OCI-LY1 (cell line): ENCODE measurements around the gene LHX6.

Source experiments
- H2AFZ ChIP-seq: fragments of 200-600 bp; sonication (generic), shearing (Covaris generic); 2 replicates; pipeline ENCODE4 v1.6.0; 2014; ENCODE audit warnings: antibody characterized with exemption, mild to moderate bottlenecking, low read length
- H3F3A ChIP-seq: fragments of 200-600 bp; sonication (generic), shearing (Covaris generic); 2 replicates; pipeline ENCODE4 v1.6.0; 2014; ENCODE audit warnings: mild to moderate bottlenecking, antibody characterized with exemption, low read length, moderate library complexity; ENCODE audit not compliant: insufficient read depth
- H3K27ac ChIP-seq: fragments of 200-600 bp; sonication (generic); 2 replicates; pipeline ENCODE4 v1.5.1; 2014; ENCODE audit warnings: low read length, mixed run types, mild to moderate bottlenecking, low read depth; ENCODE audit not compliant: poor library complexity, severe bottlenecking
- H3K27me3 ChIP-seq: fragments of 200-600 bp; sonication (generic); 2 replicates; pipeline ENCODE4 v1.6.0; 2014; ENCODE audit warnings: antibody characterized with exemption, mild to moderate bottlenecking, low read length, moderate library complexity; ENCODE audit not compliant: insufficient read depth
- H3K36me3 ChIP-seq: fragments of 200-600 bp; sonication (generic); 2 replicates; pipeline ENCODE4 v1.6.1; 2014; ENCODE audit warnings: mild to moderate bottlenecking, antibody characterized with exemption, low read length, moderate library complexity, mixed read lengths; ENCODE audit not compliant: insufficient read depth
- H3K4me1 ChIP-seq: fragments of 200-600 bp; sonication (generic); 2 replicates; pipeline ENCODE4 v1.5.1; 2014; ENCODE audit warnings: mild to moderate bottlenecking, low read length, moderate library complexity; ENCODE audit not compliant: insufficient read depth, severe bottlenecking
- H3K4me2 ChIP-seq: fragments of 200-600 bp; sonication (generic), shearing (Covaris generic); 2 replicates; pipeline ENCODE4 v1.6.1; 2014; ENCODE audit warnings: low read length
- H3K4me3 ChIP-seq: fragments of 200-600 bp; sonication (generic); 2 replicates; pipeline ENCODE4 v1.5.1; 2014; ENCODE audit warnings: low read length, low read depth, mild to moderate bottlenecking, mixed read lengths; ENCODE audit not compliant: poor library complexity, severe bottlenecking
- H3K79me2 ChIP-seq: fragments of 200-600 bp; shearing (Covaris generic); 2 replicates; pipeline ENCODE4 v1.6.1; 2016; ENCODE audit warnings: mixed run types, low read length, mixed read lengths; ENCODE audit not compliant: insufficient read depth
- H3K9ac ChIP-seq: fragments of 200-600 bp; sonication (generic), shearing (Covaris generic); 2 replicates; pipeline ENCODE4 v1.6.1; 2014; ENCODE audit warnings: mild to moderate bottlenecking, low read length, mixed read lengths
- H3K9me2 ChIP-seq: fragments of 200-600 bp; sonication (generic), shearing (Covaris generic); 2 replicates; pipeline ENCODE4 v1.6.1; 2014; ENCODE audit warnings: low read depth, mild to moderate bottlenecking, low read length, mixed read lengths
- H3K9me3 ChIP-seq: fragments of 200-600 bp; shearing (Covaris generic); 2 replicates; pipeline ENCODE4 v1.6.1; 2014; ENCODE audit warnings: low read length, mixed read lengths
- H4K20me1 ChIP-seq: fragments of 200-600 bp; sonication (generic), shearing (Covaris generic); 2 replicates; pipeline ENCODE4 v1.6.0; 2016; ENCODE audit warnings: mild to moderate bottlenecking, low read length; ENCODE audit not compliant: insufficient read depth
- EZH2 ChIP-seq: fragments of 200-600 bp; sonication (generic), shearing (Covaris generic); IDR thresholded peaks from 2 replicates; pipeline ENCODE4 v1.8.0; 2017; ENCODE audit warnings: borderline replicate concordance, mixed run types, mild to moderate bottlenecking, antibody characterized with exemption, low read length, moderate library complexity, mixed read lengths
- TF ChIP-seq, protein P1 (sequence below): fragments of 200-600 bp; sonication (generic), shearing (Covaris generic); IDR thresholded peaks from 2 replicates; pipeline ENCODE4 v1.5.1; 2017; ENCODE audit warnings: mild to moderate bottlenecking, antibody characterized with exemption, low read length, moderate library complexity, mixed read lengths

LHX6 gene

GRCh38 chr9:122172131-122172530, 56.6 kb downstream of the LHX6 start:
- H3K9me2 ChIP-seq, result no peaks in the 10 kb centered on the region
- 0 out of 2 replicates have a peak, but pooled peaks cover 10% of the 10 kb centered on the region for H3K27me3 ChIP-seq
- H3K79me2 ChIP-seq, result no peaks in the 10 kb centered on the region
- H3K9ac ChIP-seq, result no peak overlapping the region
- H3F3A ChIP-seq, result no peaks in the 10 kb centered on the region
- TF ChIP-seq, protein P1, sequence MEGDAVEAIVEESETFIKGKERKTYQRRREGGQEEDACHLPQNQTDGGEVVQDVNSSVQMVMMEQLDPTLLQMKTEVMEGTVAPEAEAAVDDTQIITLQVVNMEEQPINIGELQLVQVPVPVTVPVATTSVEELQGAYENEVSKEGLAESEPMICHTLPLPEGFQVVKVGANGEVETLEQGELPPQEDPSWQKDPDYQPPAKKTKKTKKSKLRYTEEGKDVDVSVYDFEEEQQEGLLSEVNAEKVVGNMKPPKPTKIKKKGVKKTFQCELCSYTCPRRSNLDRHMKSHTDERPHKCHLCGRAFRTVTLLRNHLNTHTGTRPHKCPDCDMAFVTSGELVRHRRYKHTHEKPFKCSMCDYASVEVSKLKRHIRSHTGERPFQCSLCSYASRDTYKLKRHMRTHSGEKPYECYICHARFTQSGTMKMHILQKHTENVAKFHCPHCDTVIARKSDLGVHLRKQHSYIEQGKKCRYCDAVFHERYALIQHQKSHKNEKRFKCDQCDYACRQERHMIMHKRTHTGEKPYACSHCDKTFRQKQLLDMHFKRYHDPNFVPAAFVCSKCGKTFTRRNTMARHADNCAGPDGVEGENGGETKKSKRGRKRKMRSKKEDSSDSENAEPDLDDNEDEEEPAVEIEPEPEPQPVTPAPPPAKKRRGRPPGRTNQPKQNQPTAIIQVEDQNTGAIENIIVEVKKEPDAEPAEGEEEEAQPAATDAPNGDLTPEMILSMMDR, result no peak
- TF ChIP-seq EZH2, result no peak
- H2AFZ ChIP-seq, result no peak overlapping the region
- H4K20me1 ChIP-seq, result no peaks in the 10 kb centered on the region
- no peak overlapping the region for H3K4me3 ChIP-seq
- no peaks in the 10 kb centered on the region for H3K9me3 ChIP-seq
- H3K4me1 ChIP-seq, result no peaks in the 10 kb centered on the region
- H3K36me3 ChIP-seq, result no peaks in the 10 kb centered on the region
- no peak overlapping the region for H3K4me2 ChIP-seq
- no peak overlapping the region for H3K27ac ChIP-seq

GRCh38 chr9:122168356-122168755, 60.4 kb downstream of the LHX6 start:
- H3K79me2 ChIP-seq, result no peaks in the 10 kb centered on the region
- H4K20me1 ChIP-seq, result no peaks in the 10 kb centered on the region
- no peaks in the 10 kb centered on the region for H3K9me3 ChIP-seq
- no peaks in the 10 kb centered on the region for H3K4me1 ChIP-seq
- H3K4me3 ChIP-seq, result no peak overlapping the region
- H3K9me2 ChIP-seq, result no peaks in the 10 kb centered on the region
- no peak overlapping the region for H2AFZ ChIP-seq
- no peaks in the 10 kb centered on the region for H3K36me3 ChIP-seq
- no peak overlapping the region for H3K4me2 ChIP-seq
- no peak overlapping the region for H3K9ac ChIP-seq
- TF ChIP-seq EZH2, result no peak
- TF ChIP-seq, protein P1, result no peak
- H3K27me3 ChIP-seq, result peaks cover 4% of the 10 kb centered on the region; the same call in 1 of the 2 replicates
- no peak overlapping the region for H3K27ac ChIP-seq
- H3F3A ChIP-seq, result no peaks in the 10 kb centered on the region

- H2AFZ ChIP-seq, result no peak overlapping the region
- peaks cover 4% of the 10 kb centered on the region; the same call in 1 of the 2 replicates for H3K27me3 ChIP-seq
- no peaks in the 10 kb centered on the region for H3F3A ChIP-seq
- H3K4me2 ChIP-seq, result no peak overlapping the region
- H3K79me2 ChIP-seq, result no peaks in the 10 kb centered on the region
- no peaks in the 10 kb centered on the region for H3K4me1 ChIP-seq
- no peaks in the 10 kb centered on the region for H3K9me2 ChIP-seq
- TF ChIP-seq EZH2, result no peak
- TF ChIP-seq, protein P1, result no peak
- no peaks in the 10 kb centered on the region for H4K20me1 ChIP-seq
- H3K9me3 ChIP-seq, result peaks cover 9% of the 10 kb centered on the region
- no peak overlapping the region for H3K9ac ChIP-seq
- no peaks in the 10 kb centered on the region; the same call in 1 of the 2 replicates for H3K36me3 ChIP-seq
- H3K4me3 ChIP-seq, result no peak overlapping the region
- H3K27ac ChIP-seq, result no peak overlapping the region
Observed at GRCh38 chr9:122164286-122164685, 64.5 kb downstream of the LHX6 start.
